ENCODE measurements around the gene PTPN14. TPM values are rescaled to one million over a fixed set of nuclear protein-coding genes. Genes with fewer than 3 reads are reported as not detected.

The PTPN14 gene
- total and polyA plus RNA-seq, 5 donors: 4.7 to 35.1 (median 17.7) TPM

DNA sequence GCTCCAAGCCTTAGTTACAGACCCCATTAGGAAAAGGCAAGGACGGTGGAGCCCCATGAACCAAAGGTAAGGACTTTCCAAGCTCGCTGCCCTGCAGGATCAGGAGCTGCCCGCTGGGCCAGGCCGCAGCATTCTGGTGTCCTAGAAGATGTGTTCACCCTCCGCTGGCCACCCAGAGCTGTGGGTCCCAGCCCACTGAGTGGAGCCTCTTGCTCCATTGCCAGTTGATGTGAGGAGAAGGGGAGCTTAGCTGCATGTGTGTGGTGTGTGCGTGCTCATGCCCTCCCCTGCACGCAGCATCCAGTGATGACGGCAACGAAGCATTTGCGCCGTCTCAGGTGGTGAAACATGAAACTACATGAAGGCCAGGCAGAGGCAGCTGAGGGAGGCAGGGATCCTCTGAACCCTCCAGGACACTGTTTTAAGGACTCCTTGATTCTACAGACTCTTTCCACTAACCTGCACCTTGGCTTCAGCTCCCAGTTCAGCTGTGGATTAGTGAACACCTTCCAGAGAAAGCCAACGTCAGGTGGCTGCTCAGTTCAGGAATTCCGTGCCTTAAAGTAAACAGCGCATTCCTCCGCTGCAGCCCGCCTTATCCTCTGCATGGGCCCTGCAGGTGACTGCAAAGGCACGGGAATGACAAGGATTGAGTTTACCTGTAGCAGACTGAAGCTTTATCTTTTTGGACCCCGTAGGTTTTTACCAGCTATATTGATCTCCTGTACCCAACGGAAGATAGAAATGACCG, 221.8 kb downstream of the PTPN14 start:
- intact Hi-C loops (cut with DNase I): loop anchor here (2.0 to 10.0 kb wide), 7 partner anchors 67 to 258 kb away; no protein-coding TSS in a partner anchor
- WGBS: 95% methylated on average over 20 of the region's 20 CpGs
- H3K9me3 ChIP-seq (ENCODE audit: control insufficient read depth, low read length): no peaks in the 10 kb centered on the region
- peak in 1 of 3 donors; percentile 46 for DNase-seq
- ATAC-seq: no peak
- H3K4me1 ChIP-seq (ENCODE audit: control insufficient read depth, insufficient read depth, low read length): peaks cover 2% of the 10 kb centered on the region
- no peaks in the 10 kb centered on the region for H3K27me3 ChIP-seq (ENCODE audit: control insufficient read depth, insufficient read depth)
- H3K27ac ChIP-seq (ENCODE audit: low read length): no peak overlapping the region
- H3K4me3 ChIP-seq (ENCODE audit: low read length): no peak overlapping the region

DNA sequence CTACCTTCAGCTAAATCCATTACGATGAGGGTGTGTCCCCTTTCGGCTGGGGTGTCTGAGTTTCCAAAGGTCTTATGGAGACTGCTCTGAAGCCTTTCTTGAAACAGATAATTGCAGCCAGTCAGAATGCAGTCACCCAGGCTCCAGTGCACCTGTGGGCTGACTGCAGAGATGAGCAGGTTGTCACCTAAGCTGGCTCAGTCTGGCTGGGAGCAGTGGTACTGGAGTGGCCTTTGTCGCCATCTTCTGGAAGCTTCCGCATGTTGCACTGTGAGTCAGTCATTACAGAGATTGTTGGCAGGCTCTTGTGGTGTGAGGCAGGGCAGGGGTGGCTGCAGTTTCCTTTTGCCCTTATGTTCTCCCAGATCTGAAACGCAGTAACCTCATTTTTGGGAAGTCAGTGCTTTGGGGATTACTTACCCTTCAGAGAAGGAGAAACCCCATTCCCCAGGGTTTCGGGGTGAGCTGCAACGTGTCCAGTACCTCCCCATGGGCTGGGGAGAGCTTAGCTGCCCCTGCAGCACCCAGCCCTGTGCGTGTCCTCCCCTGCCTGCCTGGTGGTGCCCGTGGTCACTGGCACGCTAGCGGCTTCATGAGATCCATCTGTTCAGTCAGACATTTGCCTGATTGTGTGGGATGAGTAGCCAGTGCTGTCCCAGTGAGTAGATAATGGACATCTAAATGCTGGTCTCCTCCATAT, 222.5 kb downstream of the PTPN14 start:
- Histone ChIP-seq H3K27ac (ENCODE audit: low read length) (no peak overlapping the region), H3K9me3 (ENCODE audit: control insufficient read depth, low read length) (no peaks in the 10 kb centered on the region), H3K4me3 (ENCODE audit: low read length) (no peak overlapping the region), H3K27me3 (ENCODE audit: control insufficient read depth, insufficient read depth) (no peaks in the 10 kb centered on the region), H3K4me1 (ENCODE audit: control insufficient read depth, insufficient read depth, low read length) (peaks cover 2% of the 10 kb centered on the region)
- DNase-seq (peak; percentile 71 to 91 (median 87)), ATAC-seq (peak; percentile 83 to 88)
- 60% methylated on average over 11 of the region's 11 CpGs for WGBS
- intact Hi-C loops (cut with DNase I): loop anchor here (2.0 to 10.0 kb wide), 5 partner anchors 67 to 118 kb away; no protein-coding TSS in a partner anchor

GRCh38 chr1:214327514-214327913, 223.9 kb downstream of the PTPN14 start:
- DNase-seq: no peak
- no peak overlapping the region for H3K27ac ChIP-seq (ENCODE audit: low read length)
- no peaks in the 10 kb centered on the region for H3K9me3 ChIP-seq (ENCODE audit: control insufficient read depth, low read length)
- no peaks in the 10 kb centered on the region for H3K27me3 ChIP-seq (ENCODE audit: control insufficient read depth, insufficient read depth)
- H3K4me1 ChIP-seq (ENCODE audit: control insufficient read depth, insufficient read depth, low read length): peaks cover 2% of the 10 kb centered on the region
- no peak for ATAC-seq
- H3K4me3 ChIP-seq (ENCODE audit: low read length): no peak overlapping the region
- WGBS: 29% methylated on average over 1 of the region's 1 CpG
- intact Hi-C loops (cut with DNase I): loop anchor here (5.0 to 10.0 kb wide), 3 partner anchors 65 to 115 kb away; no protein-coding TSS in a partner anchor

GRCh38 chr1:214326406-214326805, 225.0 kb downstream of the PTPN14 start:
- DNase-seq (no peak), ATAC-seq (no peak)
- no peak overlapping the region for H3K4me3 ChIP-seq (ENCODE audit: low read length)
- no peaks in the 10 kb centered on the region for H3K9me3 ChIP-seq (ENCODE audit: control insufficient read depth, low read length)
- no peaks in the 10 kb centered on the region for H3K27me3 ChIP-seq (ENCODE audit: control insufficient read depth, insufficient read depth)
- 80% methylated on average over 5 of the region's 5 CpGs for WGBS
- no peak overlapping the region for H3K27ac ChIP-seq (ENCODE audit: low read length)
- H3K4me1 ChIP-seq (ENCODE audit: control insufficient read depth, insufficient read depth, low read length): peaks cover 2% of the 10 kb centered on the region
- intact Hi-C loops (cut with DNase I): loop anchor here (5.0 to 10.0 kb wide), 3 partner anchors 64 to 114 kb away; no protein-coding TSS in a partner anchor

GRCh38 chr1:214324896-214325800, 226.3 kb downstream of the PTPN14 start:
- Histone ChIP-seq H3K27me3 (ENCODE audit: control insufficient read depth, insufficient read depth) (no peaks in the 10 kb centered on the region), H3K4me1 (ENCODE audit: control insufficient read depth, insufficient read depth, low read length) (no peaks in the 10 kb centered on the region), H3K9me3 (ENCODE audit: control insufficient read depth, low read length) (no peaks in the 10 kb centered on the region), H3K4me3 (ENCODE audit: low read length) (no peak overlapping the region), H3K27ac (ENCODE audit: low read length) (no peak overlapping the region)
- WGBS: 98% methylated on average over 8 of the region's 8 CpGs
- ATAC-seq (no peak), DNase-seq (no peak)
- intact Hi-C loops (cut with DNase I): loop anchor here (2.0 to 10.0 kb wide), 4 partner anchors 63 to 113 kb away; no protein-coding TSS in a partner anchor

GRCh38 chr1:214321705-214322453, 229.5 kb downstream of the PTPN14 start:
- Histone ChIP-seq H3K9me3 (ENCODE audit: control insufficient read depth, low read length) (no peaks in the 10 kb centered on the region), H3K4me3 (ENCODE audit: low read length) (no peak overlapping the region), H3K27ac (ENCODE audit: low read length) (no peak overlapping the region), H3K4me1 (ENCODE audit: control insufficient read depth, insufficient read depth, low read length) (no peaks in the 10 kb centered on the region), H3K27me3 (ENCODE audit: control insufficient read depth, insufficient read depth) (no peaks in the 10 kb centered on the region)
- 96% methylated on average over 5 of the region's 5 CpGs for WGBS
- ATAC-seq (no peak), DNase-seq (no peak)
- intact Hi-C loops (cut with DNase I): loop anchor here in 1 of 4 donors (10.0 kb wide), 1 partner anchor 107 kb away; no protein-coding TSS in a partner anchor

DNA sequence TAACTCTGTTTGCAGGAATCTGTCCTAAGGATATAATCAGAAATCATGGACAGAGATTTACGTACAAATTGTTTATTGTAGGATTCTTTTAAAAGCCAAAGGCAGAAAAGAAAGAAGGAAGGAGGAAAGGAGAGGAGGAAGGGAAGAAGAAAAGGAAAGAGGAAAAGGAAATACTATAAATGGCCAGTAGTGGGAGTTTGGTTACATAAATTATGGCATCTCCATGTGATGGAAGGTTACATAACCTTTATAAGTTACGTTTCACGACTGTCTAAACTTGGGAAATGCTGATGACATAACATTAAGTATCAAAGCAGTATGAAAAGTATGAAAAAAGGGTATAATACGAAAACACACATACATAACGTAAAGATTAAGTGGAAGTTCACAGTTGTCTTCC, 231.5 kb downstream of the PTPN14 start:
- ATAC-seq (no peak), DNase-seq (no peak)
- intact Hi-C loops (cut with DNase I): loop anchor here in 1 of 4 donors (10.0 kb wide), 1 partner anchor 105 kb away; no protein-coding TSS in a partner anchor
- Histone ChIP-seq H3K4me3 (ENCODE audit: low read length) (no peak overlapping the region), H3K27me3 (ENCODE audit: control insufficient read depth, insufficient read depth) (no peaks in the 10 kb centered on the region), H3K27ac (ENCODE audit: low read length) (no peak overlapping the region), H3K9me3 (ENCODE audit: control insufficient read depth, low read length) (no peaks in the 10 kb centered on the region), H3K4me1 (ENCODE audit: control insufficient read depth, insufficient read depth, low read length) (no peaks in the 10 kb centered on the region)
- WGBS: 89% methylated on average over 5 of the region's 5 CpGs

DNA sequence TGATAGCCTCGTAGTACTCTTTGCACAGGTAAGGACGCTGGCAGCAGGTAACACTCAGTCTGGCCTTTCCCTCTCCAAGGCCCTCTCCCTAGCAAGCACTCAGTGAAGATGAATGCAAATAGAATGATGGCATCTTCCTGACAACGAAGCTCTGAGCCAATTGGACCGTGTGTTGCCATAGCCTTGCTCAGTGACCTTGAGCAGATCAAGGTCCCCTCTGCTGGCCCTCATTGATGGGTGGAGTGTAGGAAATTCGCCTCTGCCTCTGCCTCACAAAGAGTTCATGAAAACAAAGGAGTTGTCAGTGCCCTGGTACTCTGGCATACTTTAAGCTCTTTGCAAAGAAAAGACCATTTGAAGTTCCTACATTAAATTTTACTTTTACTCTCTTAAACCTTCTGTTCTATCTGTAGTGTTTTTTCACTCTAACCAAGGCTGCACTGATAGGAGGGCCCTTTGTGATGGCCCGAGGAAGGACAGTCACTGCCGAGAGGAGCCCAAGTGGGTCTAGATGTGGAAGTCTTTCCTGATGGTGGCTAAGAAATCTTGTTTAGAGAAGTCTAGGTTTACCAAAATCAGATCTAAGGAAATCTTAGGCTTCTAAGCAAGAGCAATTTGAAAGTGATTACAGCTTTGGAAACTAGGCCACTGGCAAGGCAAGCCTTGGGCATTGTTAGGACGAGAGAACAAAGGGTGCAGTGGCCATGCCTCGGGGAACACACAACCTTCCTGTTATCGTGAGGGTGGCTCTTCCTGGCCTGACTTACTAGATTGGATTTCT, 232.3 kb downstream of the PTPN14 start:
- H3K27ac ChIP-seq (ENCODE audit: low read length): no peak overlapping the region
- intact Hi-C loops (cut with DNase I): no loop called here
- no peaks in the 10 kb centered on the region for H3K27me3 ChIP-seq (ENCODE audit: control insufficient read depth, insufficient read depth)
- H3K4me3 ChIP-seq (ENCODE audit: low read length): no peak overlapping the region
- ATAC-seq: no peak
- H3K9me3 ChIP-seq (ENCODE audit: control insufficient read depth, low read length): no peaks in the 10 kb centered on the region
- DNase-seq: no peak
- WGBS: 77% methylated on average over 10 of the region's 10 CpGs
- no peaks in the 10 kb centered on the region for H3K4me1 ChIP-seq (ENCODE audit: control insufficient read depth, insufficient read depth, low read length)

GRCh38 chr1:214318356-214318755, 233.0 kb downstream of the PTPN14 start:
- Histone ChIP-seq H3K4me3 (ENCODE audit: low read length) (no peak overlapping the region), H3K27ac (ENCODE audit: low read length) (no peak overlapping the region), H3K4me1 (ENCODE audit: control insufficient read depth, insufficient read depth, low read length) (no peaks in the 10 kb centered on the region), H3K27me3 (ENCODE audit: control insufficient read depth, insufficient read depth) (no peaks in the 10 kb centered on the region), H3K9me3 (ENCODE audit: control insufficient read depth, low read length) (no peaks in the 10 kb centered on the region)
- no peak for DNase-seq
- WGBS: 48% methylated on average over 6 of the region's 6 CpGs
- intact Hi-C loops (cut with DNase I): no loop called here
- peak in 1 of 2 donors; percentile 42 for ATAC-seq
